ENCODE data around the gene GLDN.

The GLDN gene

DNA sequence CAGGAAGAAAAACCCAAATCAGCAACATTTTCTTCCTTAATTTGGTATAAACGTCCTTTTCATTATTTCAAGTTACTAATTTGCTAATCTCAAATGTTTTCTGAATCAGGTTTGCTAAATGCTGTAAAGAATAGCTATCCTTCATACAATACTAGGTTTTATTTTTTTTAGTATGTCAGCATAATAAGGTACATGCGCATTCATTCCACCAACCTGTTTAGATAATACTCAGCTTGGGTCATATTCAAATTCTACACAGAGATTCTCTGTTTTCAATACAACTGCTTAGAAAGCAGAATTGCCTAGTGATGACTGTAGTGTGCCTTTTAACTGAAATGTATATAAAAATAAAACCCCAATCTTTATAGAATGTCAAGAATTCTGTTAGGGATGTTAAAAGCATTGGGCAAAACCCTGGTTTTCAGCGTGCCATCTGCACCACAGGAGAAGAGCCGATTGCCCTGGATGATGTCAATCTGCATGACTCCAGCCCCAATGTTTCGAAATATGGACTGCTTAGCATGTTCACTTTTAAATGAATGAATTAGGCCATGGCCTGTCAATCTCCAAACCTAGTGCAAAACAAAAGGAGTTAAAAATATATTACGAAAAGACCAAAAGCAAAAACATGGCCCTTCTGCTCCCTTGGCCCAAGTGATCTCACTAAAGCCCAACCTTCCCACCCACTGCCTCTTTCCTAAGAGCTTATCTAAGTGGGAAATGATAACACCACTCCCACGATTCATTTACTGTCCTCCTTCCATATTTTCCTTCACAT lies 107.4 kb downstream of the GLDN start:
- DNase-seq: no peak

DNA sequence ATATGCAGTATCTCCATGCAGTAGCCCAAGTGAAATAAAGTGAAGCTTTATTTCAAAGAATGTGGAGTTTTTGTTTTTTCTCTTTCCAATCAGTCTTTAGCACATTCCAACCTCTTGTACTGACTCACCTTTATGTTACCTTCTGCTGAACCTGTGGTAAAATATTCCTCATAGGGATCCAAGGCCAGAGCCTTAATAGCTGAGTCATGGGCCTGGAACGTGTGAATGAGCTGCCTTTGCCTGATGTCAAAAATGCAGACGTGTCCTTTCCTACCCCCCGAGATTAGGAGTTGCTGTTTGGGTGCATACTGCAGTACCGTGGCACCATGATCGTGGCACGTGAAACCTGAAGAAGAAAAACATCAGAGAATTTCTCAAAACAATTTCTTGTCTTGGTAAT lies 108.5 kb downstream of the GLDN start:
- no peak for DNase-seq
